Endometrial microvascular endothelial cells (primary cell): ENCODE results near the gene ARHGEF16. TPM values are rescaled to one million over a fixed set of nuclear protein-coding genes. Genes with fewer than 3 reads are reported as not detected.

Experiments used
- in situ Hi-C: cut with HindIII; loops from 2 replicates; pipeline ENCODE4 v1.10.0; 2017; ENCODE audit warnings: low sequenced_read_pairs, low pct_unique_long_range_greater_than_20kb; ENCODE audit errors: inconsistent ontology term
- total RNA-seq: library from RNA; depleted of rRNA; stranded (reverse); fragments of >200 nt; gene quantifications from one replicate; pipeline ENCODE4 v1.2.3, GENCODE V29; 2015; ENCODE audit errors: inconsistent ontology term

ARHGEF16 gene
- total RNA-seq, 1 donor from 2014 or later, result not detected

- in situ Hi-C loops, result no loop called here
Observed at GRCh38 chr1:3433596-3434320, 20.7 kb upstream of the ARHGEF16 start.

- in situ Hi-C loops, result no loop called here
Observed at GRCh38 chr1:3434406-3435110, 19.9 kb upstream of the ARHGEF16 start.

GRCh38 chr1:3435666-3436065 lies 18.8 kb upstream of the ARHGEF16 start:
- in situ Hi-C loops, result no loop called here

- in situ Hi-C loops, result no loop called here
Observed at GRCh38 chr1:3436451-3436850, 18.0 kb upstream of the ARHGEF16 start.

- in situ Hi-C loops, result no loop called here
Observed at GRCh38 chr1:3436901-3437300, 17.6 kb upstream of the ARHGEF16 start.

GRCh38 chr1:3438661-3439180 lies 15.7 kb upstream of the ARHGEF16 start:
- in situ Hi-C loops, result no loop called here

GRCh38 chr1:3439346-3440299 lies 14.8 kb upstream of the ARHGEF16 start:
- in situ Hi-C loops, result no loop called here

GRCh38 chr1:3440300-3440681 lies 14.2 kb upstream of the ARHGEF16 start:
- in situ Hi-C loops, result no loop called here

GRCh38 chr1:3440711-3441409 lies 13.6 kb upstream of the ARHGEF16 start:
- in situ Hi-C loops, result no loop called here

GRCh38 chr1:3441410-3441847 lies 13.0 kb upstream of the ARHGEF16 start:
- in situ Hi-C loops, result no loop called here

- in situ Hi-C loops, result no loop called here
Observed at GRCh38 chr1:3441880-3442279, 12.6 kb upstream of the ARHGEF16 start.

- in situ Hi-C loops, result no loop called here
Observed at GRCh38 chr1:3442331-3442730, 12.1 kb upstream of the ARHGEF16 start.

- in situ Hi-C loops, result no loop called here
Observed at GRCh38 chr1:3442901-3443300, 11.6 kb upstream of the ARHGEF16 start.

- in situ Hi-C loops, result no loop called here
Observed at GRCh38 chr1:3443807-3444206, 10.7 kb upstream of the ARHGEF16 start.

- in situ Hi-C loops, result no loop called here
Observed at GRCh38 chr1:3444298-3444697, 10.2 kb upstream of the ARHGEF16 start.

GRCh38 chr1:3444736-3445135 lies 9.7 kb upstream of the ARHGEF16 start:
- in situ Hi-C loops, result no loop called here

GRCh38 chr1:3450202-3450863 lies 4.1 kb upstream of the ARHGEF16 start:
- in situ Hi-C loops, result no loop called here

- in situ Hi-C loops, result no loop called here
Observed at GRCh38 chr1:3450983-3451382, 3.5 kb upstream of the ARHGEF16 start.
